HepG2 (cell line): ENCODE measurements around the gene GSTT2B. TPM values are rescaled to one million over a fixed set of nuclear protein-coding genes. Genes with fewer than 3 reads are reported as not detected.
A peak's percentile ranks its signal among the peaks of the same experiment; 100 is the strongest.

Experiments used
- ASH2L ChIP-seq: fragments of 300-600, 200-600 bp; sonication (generic); IDR thresholded peaks from 2 replicates; pipeline ENCODE4 v1.7.0; 2017; ENCODE audit warnings: low read depth, mild to moderate bottlenecking, moderate library complexity, mixed read lengths, low read length; ENCODE audit not compliant: insufficient read length
- BORCS8-MEF2B ChIP-seq: sonication (generic); formaldehyde crosslinking; IDR thresholded peaks from 2 replicates; pipeline ENCODE4 v1.8.0; 2022; ENCODE audit warnings: mild to moderate bottlenecking, missing genetic modification reagents
- DRAP1 ChIP-seq: IDR thresholded peaks from 2 replicates; pipeline ENCODE4 v1.6.1; 2016; ENCODE audit warnings: missing genetic modification reagents, missing compliant biosample characterization
- EEA1 ChIP-seq: sonication (generic); formaldehyde crosslinking; IDR thresholded peaks from 2 replicates; pipeline ENCODE4 v1.5.1; 2020; ENCODE audit warnings: mild to moderate bottlenecking, missing genetic modification reagents, borderline replicate concordance
- FOXC1 ChIP-seq: sonication (generic); formaldehyde crosslinking; IDR thresholded peaks from 2 replicates; pipeline ENCODE4 v1.8.0; 2022; ENCODE audit warnings: mild to moderate bottlenecking, missing genetic modification reagents, borderline replicate concordance
- FUBP1 ChIP-seq: sonication (generic); formaldehyde crosslinking; IDR thresholded peaks from 2 replicates; pipeline ENCODE4 v1.5.1; 2020; ENCODE audit warnings: missing genetic modification reagents, mild to moderate bottlenecking, borderline replicate concordance
- HDAC1 ChIP-seq: sonication (generic); formaldehyde crosslinking; IDR thresholded peaks from 2 replicates; pipeline ENCODE4 v1.5.1; 2020; ENCODE audit warnings: mild to moderate bottlenecking, missing genetic modification reagents
- HDAC2 ChIP-seq: sonication (generic); formaldehyde crosslinking; IDR thresholded peaks from 2 replicates; pipeline ENCODE4 v1.4.0; 2020; ENCODE audit warnings: missing genetic modification reagents
- HNRNPUL1 ChIP-seq: fragments of 200-400 bp; formaldehyde crosslinking; IDR thresholded peaks from 2 replicates; pipeline ENCODE4 v1.6.1; 2017; ENCODE audit warnings: low read depth, mild to moderate bottlenecking, low read length, moderate library complexity
- IRF2 ChIP-seq: IDR thresholded peaks from 2 replicates; pipeline ENCODE4 v1.6.1; 2018; ENCODE audit warnings: missing genetic modification reagents, missing compliant biosample characterization
- JUNB ChIP-seq: sonication (generic); formaldehyde crosslinking; IDR thresholded peaks from 2 replicates; pipeline ENCODE4 v1.8.0; 2022; ENCODE audit warnings: missing genetic modification reagents, mild to moderate bottlenecking, borderline replicate concordance
- KDM5B ChIP-seq: sonication (generic); formaldehyde crosslinking; IDR thresholded peaks from 2 replicates; pipeline ENCODE4 v1.4.0; 2020; ENCODE audit warnings: missing genetic modification reagents, mild to moderate bottlenecking, borderline replicate concordance
- KMT2A ChIP-seq: sonication (generic); formaldehyde crosslinking; IDR thresholded peaks from 2 replicates; pipeline ENCODE4 v1.4.0; 2020; ENCODE audit warnings: missing genetic modification reagents
- MED1 ChIP-seq: sonication (generic); formaldehyde crosslinking; IDR thresholded peaks from 2 replicates; pipeline ENCODE4 v1.4.0; 2020; ENCODE audit warnings: missing genetic modification reagents
- NR2C2 ChIP-seq: sonication (generic); formaldehyde crosslinking; IDR thresholded peaks from 2 replicates; pipeline ENCODE4 v1.4.0; 2020; ENCODE audit warnings: missing genetic modification reagents, mild to moderate bottlenecking, moderate library complexity, borderline replicate concordance
- RBM39 ChIP-seq: fragments of 200-400 bp; formaldehyde crosslinking; IDR thresholded peaks from one replicate; pipeline ENCODE4 v1.6.1; 2018; ENCODE audit warnings: antibody characterized with exemption, mild to moderate bottlenecking, low read depth, low read length; ENCODE audit not compliant: poor library complexity, severe bottlenecking
- THRA ChIP-seq: sonication (generic); formaldehyde crosslinking; IDR thresholded peaks from 2 replicates; pipeline ENCODE4 v1.4.0; 2020; ENCODE audit warnings: missing genetic modification reagents, borderline replicate concordance
- TOPORS ChIP-seq: sonication (generic); formaldehyde crosslinking; IDR thresholded peaks from 2 replicates; pipeline ENCODE4 v1.8.0; 2023; ENCODE audit warnings: mild to moderate bottlenecking, missing genetic modification reagents
- ZBTB1 ChIP-seq: sonication (generic); formaldehyde crosslinking; IDR thresholded peaks from 2 replicates; pipeline ENCODE4 v1.4.0; 2020; ENCODE audit warnings: missing genetic modification reagents, borderline replicate concordance
- ZKSCAN8 ChIP-seq: IDR thresholded peaks from 2 replicates; pipeline ENCODE4 v1.6.1; 2016; ENCODE audit warnings: borderline replicate concordance, missing genetic modification reagents, missing compliant biosample characterization
- ZMAT3 ChIP-seq: sonication (generic); formaldehyde crosslinking; conservative IDR thresholded peaks from 2 replicates; pipeline ENCODE4 v1.7.0; 2021; ENCODE audit warnings: missing genetic modification reagents
- ZMYM3 ChIP-seq: sonication (generic); formaldehyde crosslinking; IDR thresholded peaks from 2 replicates; pipeline ENCODE4 v1.5.1; 2020; ENCODE audit warnings: mild to moderate bottlenecking, missing genetic modification reagents
- ZNF121 ChIP-seq: sonication (generic); formaldehyde crosslinking; IDR thresholded peaks from 2 replicates; pipeline ENCODE4 v1.5.0; 2020; ENCODE audit warnings: mild to moderate bottlenecking, missing genetic modification reagents
- ZNF512 ChIP-seq: sonication (generic); formaldehyde crosslinking; IDR thresholded peaks from 2 replicates; pipeline ENCODE4 v1.4.0; 2020; ENCODE audit warnings: mild to moderate bottlenecking, missing genetic modification reagents
- ZNF768 ChIP-seq: sonication (generic); formaldehyde crosslinking; IDR thresholded peaks from 2 replicates; pipeline ENCODE4 v1.4.0; 2020; ENCODE audit warnings: missing genetic modification reagents
- polyA plus RNA-seq, 8 experiments: library from polyadenylated mRNA; depleted of rRNA in 3 of 8; stranded (reverse) in 7 of 8; unstranded in 1 of 8; fragments of >200 nt; fragmentation: Illumina TruSeq in 4 of 8; extraction: Trizol in 4 of 8; gene quantifications; 2 replicates each; pipeline versions ENCODE4 v1.2.1 to v1.2.3, GENCODE V29; 2011 to 2016; ENCODE audit warnings: low read depth in 4 of 8, missing spikeins in 1 of 8, mixed read lengths in 1 of 8; ENCODE audit not compliant: insufficient read depth in 1 of 8
- total RNA-seq, 5 experiments: library from RNA; depleted of rRNA; stranded (reverse); fragments of >200 nt; fragmentation: Illumina TruSeq; extraction: Trizol; gene quantifications; 2 replicates each; pipeline ENCODE4 v1.2.3, GENCODE V29; 2016; ENCODE audit warnings: low read depth in 1 of 5

Gene GSTT2B
- total and polyA plus RNA-seq, 2 of the 13 experiments (the other 11 are each of a cell fraction or from before 2014, with no cell fraction given) = 1.5 to 3.9 TPM

GRCh38 chr22:23913661-23914353 lies 47.2 kb downstream of the GSTT2B start (continued):
- TF ChIP-seq DRAP1 (peak; percentile 95), ZMAT3 (CRISPR knock-in tag) (peak; percentile 51; the same call in 1 of the 2 replicates), ZNF121 (no peak), ASH2L (peak; percentile 77), TOPORS (peak; percentile 51; the same call in 1 of the 2 replicates), NR2C2 (CRISPR knock-in tag) (peak; percentile 66; the same call in 1 of the 2 replicates), HDAC1 (CRISPR knock-in tag) (peak; percentile 74), FUBP1 (CRISPR knock-in tag) (no peak), ZNF768 (CRISPR knock-in tag) (peak; percentile 74), ZKSCAN8 (CRISPR knock-in tag) (no peak), FOXC1 (CRISPR knock-in tag) (peak; percentile 94), EEA1 (peak; percentile 70; the same call in 1 of the 2 replicates), HDAC2 (CRISPR knock-in tag) (no peak), ZBTB1 (CRISPR knock-in tag) (no peak), RBM39 (peak; percentile 76), ZNF512 (CRISPR knock-in tag) (0 out of 2 replicates have a peak, but pooled peaks have one; percentile 62), KMT2A (CRISPR knock-in tag) (peak; percentile 66; the same call in 1 of the 2 replicates), THRA (CRISPR knock-in tag) (0 out of 2 replicates have a peak, but pooled peaks have one; percentile 35), MED1 (CRISPR knock-in tag) (peak; percentile 77), BORCS8-MEF2B (peak; percentile 86), HNRNPUL1 (no peak), ZMYM3 (CRISPR knock-in tag) (peak; percentile 61; the same call in 1 of the 2 replicates), JUNB (CRISPR knock-in tag) (peak; percentile 72; the same call in 1 of the 2 replicates), IRF2 (CRISPR knock-in tag) (peak; percentile 91; the same call in 1 of the 2 replicates), KDM5B (peak; percentile 83; the same call in 1 of the 2 replicates)
